Thyroid gland (tissue), 4 donors: ENCODE measurements around the gene RAB35. TPM values are rescaled to one million over a fixed set of nuclear protein-coding genes. Genes with fewer than 3 reads are reported as not detected.

ENCODE experiments used
- DNase-seq, 2 donors: peaks; one replicate each; pipeline ENCODE4 v3.0.0-alpha.2; 2019
- H3K27ac ChIP-seq, 3 donors: fragments of 200-600 bp; sonication (generic); 1 replicate in 2 of 3; 2 replicates in 1 of 3; pipeline ENCODE4 v1.5.1; 2016 to 2019; ENCODE audit warnings: mild to moderate bottlenecking in 1 of 3, moderate library complexity in 1 of 3
- H3K27me3 ChIP-seq: fragments of 200-600 bp; sonication (generic); one replicate; pipeline ENCODE4 v1.5.1; 2019
- H3K36me3 ChIP-seq, 2 donors: fragments of 200-600 bp; sonication (generic); one replicate each; pipeline ENCODE4 v1.5.1; 2016 to 2019
- H3K4me1 ChIP-seq, 2 donors: fragments of 200-600 bp; sonication (generic); one replicate each; pipeline ENCODE4 v1.5.1; 2017 to 2019
- H3K4me3 ChIP-seq, 3 donors: fragments of 200-600 bp; sonication (generic); replicated peaks in 1 of 3; 1 replicate in 2 of 3; 2 replicates in 1 of 3; pipeline ENCODE4 v1.5.1; 2016; ENCODE audit warnings: mild to moderate bottlenecking in 1 of 3
- H3K9me3 ChIP-seq: fragments of 200-600 bp; sonication (generic); one replicate; pipeline ENCODE4 v1.5.1; 2017
- POLR2A ChIP-seq, 2 donors: fragments of 450-650 bp; IDR thresholded peaks; one replicate each; pipeline ENCODE4 v1.6.1; 2017; ENCODE audit warnings: antibody characterized with exemption in 2 of 2, mild to moderate bottlenecking in 2 of 2, moderate library complexity in 1 of 2
- WGBS, 2 donors: methylation state at CpG; one replicate each; pipeline ENCODE4 v1.1.5; 2017; 5-methylcytosine and 5-hydroxymethylcytosine counted together
- intact Hi-C: fragments of 100-400 bp; cut with DNase I; formaldehyde crosslinking; loops from one replicate; pipeline ENCODE4 v1.15.1; 2023
- total RNA-seq, 4 donors: library from RNA; depleted of rRNA; stranded (reverse); fragments of >200 nt; gene quantifications; one replicate each; pipeline ENCODE4 v1.2.3, GENCODE V29; 2016
- TF ChIP-seq, protein P1 (sequence below), 6 experiments: fragments of 200-600 bp in 3 of 6; fragments of 450-650 bp in 3 of 6; sonication (generic) in 3 of 6; IDR thresholded peaks; one replicate each; pipeline ENCODE4 v1.5.1; 2016 to 2019; ENCODE audit warnings: antibody characterized with exemption in 6 of 6, mild to moderate bottlenecking in 2 of 6, inconsistent platforms in 1 of 6, moderate library complexity in 1 of 6

The RAB35 gene
- total RNA-seq, 4 donors from 2014 or later: 14.9 to 19.9 (median 17.4) TPM

DNA sequence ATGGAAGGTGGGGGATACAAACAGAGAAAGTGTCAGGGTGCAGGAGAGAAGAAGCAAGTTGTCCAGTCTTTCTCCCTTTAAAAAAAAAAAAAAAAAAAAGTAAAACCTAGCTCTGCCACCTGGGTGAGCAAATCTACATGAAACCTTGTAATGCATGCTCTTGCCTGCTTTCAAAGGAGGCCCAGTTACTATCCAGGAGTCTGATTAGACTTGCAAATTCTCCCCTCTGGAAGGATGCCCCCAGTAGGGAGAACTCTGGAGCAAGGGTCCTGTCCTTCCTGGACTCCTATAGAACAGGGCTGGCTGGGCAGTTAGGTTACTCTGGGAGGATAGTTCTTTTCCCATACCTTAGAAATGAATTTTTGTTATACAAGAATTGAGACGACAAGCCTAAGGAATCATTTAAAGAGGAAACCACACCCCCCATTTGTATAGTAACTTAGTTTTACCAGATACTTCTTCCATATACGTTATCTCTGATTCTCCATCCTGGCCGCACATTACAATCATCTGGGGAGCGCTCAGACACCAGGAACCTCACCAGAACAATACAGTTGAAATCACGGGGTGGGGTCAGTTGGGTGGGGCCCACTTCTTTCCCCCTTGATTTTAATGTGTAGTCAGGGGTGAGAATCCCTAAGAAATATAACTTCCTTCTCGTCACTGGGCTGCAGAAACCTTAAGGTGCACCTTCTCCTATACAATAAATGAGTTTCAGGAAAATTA lies 30.5 kb downstream of the RAB35 start:
- no peak for DNase-seq
- H3K27ac ChIP-seq: peak overlapping the region; percentile 78 to 89 (median 83)
- intact Hi-C loops: loop anchor here (5.0 kb wide), 1 partner anchor 99 kb away; the partner anchor contains the start of gene BICDL1
- peaks cover 14% of the 10 kb centered on the region in 2 donors for H3K4me1 ChIP-seq
- WGBS, 2 donors: 65 to 80% methylated on average over 6 of the region's 6 CpGs
- H3K4me3 ChIP-seq: no peak overlapping the region
- H3K36me3 ChIP-seq: no peaks in the 10 kb centered on the region
- H3K27me3 ChIP-seq: no peaks in the 10 kb centered on the region
- no peak for TF ChIP-seq POLR2A (IDR thresholded peaks at IDR 0.05)
- TF ChIP-seq, protein P1, sequence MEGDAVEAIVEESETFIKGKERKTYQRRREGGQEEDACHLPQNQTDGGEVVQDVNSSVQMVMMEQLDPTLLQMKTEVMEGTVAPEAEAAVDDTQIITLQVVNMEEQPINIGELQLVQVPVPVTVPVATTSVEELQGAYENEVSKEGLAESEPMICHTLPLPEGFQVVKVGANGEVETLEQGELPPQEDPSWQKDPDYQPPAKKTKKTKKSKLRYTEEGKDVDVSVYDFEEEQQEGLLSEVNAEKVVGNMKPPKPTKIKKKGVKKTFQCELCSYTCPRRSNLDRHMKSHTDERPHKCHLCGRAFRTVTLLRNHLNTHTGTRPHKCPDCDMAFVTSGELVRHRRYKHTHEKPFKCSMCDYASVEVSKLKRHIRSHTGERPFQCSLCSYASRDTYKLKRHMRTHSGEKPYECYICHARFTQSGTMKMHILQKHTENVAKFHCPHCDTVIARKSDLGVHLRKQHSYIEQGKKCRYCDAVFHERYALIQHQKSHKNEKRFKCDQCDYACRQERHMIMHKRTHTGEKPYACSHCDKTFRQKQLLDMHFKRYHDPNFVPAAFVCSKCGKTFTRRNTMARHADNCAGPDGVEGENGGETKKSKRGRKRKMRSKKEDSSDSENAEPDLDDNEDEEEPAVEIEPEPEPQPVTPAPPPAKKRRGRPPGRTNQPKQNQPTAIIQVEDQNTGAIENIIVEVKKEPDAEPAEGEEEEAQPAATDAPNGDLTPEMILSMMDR (IDR thresholded peaks at IDR 0.05): no peak
- no peaks in the 10 kb centered on the region for H3K9me3 ChIP-seq

DNA sequence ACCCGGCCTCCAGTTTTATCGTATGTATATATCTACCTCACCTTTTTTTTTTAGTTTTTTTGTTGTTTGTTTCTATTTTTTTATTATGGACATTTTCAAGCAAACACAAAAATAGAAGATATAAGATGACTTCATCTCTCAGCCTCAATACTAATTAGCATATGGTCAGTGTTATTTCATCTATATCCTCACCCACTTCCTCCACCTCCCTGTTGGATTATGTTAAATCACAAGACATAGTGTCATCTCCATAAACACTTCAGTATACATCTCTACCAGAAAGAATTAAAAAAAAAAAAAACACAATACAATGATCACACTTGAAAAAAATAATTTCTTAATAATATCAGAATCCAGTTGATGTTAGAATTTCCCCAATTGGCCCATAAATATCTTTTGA lies 34.9 kb downstream of the RAB35 start:
- intact Hi-C loops: no loop called here
- H3K4me1 ChIP-seq: peaks cover 4% of the 10 kb centered on the region in 2 donors
- H3K27ac ChIP-seq: no peak overlapping the region
- no peaks in the 10 kb centered on the region for H3K27me3 ChIP-seq
- WGBS, 2 donors: 97% methylated on average over 2 of the region's 2 CpGs
- no peak for DNase-seq
- TF ChIP-seq, protein P1 (IDR thresholded peaks at IDR 0.05): no peak
- TF ChIP-seq POLR2A (IDR thresholded peaks at IDR 0.05): no peak
- no peak overlapping the region for H3K4me3 ChIP-seq
- no peaks in the 10 kb centered on the region for H3K36me3 ChIP-seq
- no peaks in the 10 kb centered on the region for H3K9me3 ChIP-seq

DNA sequence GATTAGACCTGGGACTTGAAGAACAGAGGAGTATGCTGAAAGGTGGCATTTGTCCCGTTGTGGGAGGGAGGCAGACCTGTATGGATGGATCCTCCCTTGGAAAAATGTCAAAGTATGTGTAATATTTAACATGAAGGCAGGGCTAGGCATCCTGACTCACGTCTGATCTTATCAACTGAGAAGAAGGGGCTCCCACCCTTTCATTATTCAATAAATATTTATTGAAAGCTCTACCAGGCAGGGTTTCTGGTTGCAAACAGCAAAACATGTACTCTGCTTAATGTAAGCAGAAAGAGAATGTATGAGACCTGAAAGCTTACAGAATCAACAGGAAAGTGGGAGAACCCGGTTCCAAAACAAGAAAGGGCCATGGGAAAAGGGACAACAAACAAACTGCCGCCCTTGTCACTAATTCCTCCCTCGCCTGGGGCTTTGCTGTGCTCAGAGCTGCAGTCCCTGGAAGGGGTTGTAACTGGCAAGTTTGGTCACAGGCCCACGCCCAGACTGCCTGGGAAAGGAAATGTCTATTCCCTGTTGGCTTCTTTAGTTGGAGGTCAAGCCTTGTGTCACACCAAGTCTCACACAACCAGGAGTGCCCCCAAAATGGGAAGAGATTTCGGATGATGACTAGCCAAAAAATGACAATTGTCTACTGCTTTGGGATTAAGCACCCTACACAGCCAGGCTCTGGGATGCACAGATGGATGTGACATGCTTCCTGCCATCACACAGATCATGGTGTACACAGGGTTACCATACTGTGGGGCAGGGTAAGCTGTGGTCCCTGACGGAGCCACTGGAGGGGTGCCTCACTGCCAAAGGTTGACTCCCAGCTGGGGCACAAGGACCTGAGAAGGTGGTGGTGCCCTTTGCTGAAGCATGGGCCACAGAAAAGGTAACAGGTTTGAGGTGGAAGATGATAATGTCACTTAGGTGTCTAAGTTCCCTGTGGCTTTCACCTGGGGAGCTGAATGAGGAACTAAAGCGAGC lies 36.8 kb downstream of the RAB35 start:
- Histone ChIP-seq H3K27ac (no peak overlapping the region), H3K4me1 (no peaks in the 10 kb centered on the region), H3K4me3 (no peak overlapping the region), H3K27me3 (no peaks in the 10 kb centered on the region), H3K9me3 (no peaks in the 10 kb centered on the region), H3K36me3 (no peaks in the 10 kb centered on the region)
- WGBS, 2 donors: 75% methylated on average over 9 of the region's 9 CpGs
- intact Hi-C loops: no loop called here
- no peak for DNase-seq
- TF ChIP-seq POLR2A (IDR thresholded peaks at IDR 0.05): no peak
- TF ChIP-seq, protein P1 (IDR thresholded peaks at IDR 0.05): no peak

DNA sequence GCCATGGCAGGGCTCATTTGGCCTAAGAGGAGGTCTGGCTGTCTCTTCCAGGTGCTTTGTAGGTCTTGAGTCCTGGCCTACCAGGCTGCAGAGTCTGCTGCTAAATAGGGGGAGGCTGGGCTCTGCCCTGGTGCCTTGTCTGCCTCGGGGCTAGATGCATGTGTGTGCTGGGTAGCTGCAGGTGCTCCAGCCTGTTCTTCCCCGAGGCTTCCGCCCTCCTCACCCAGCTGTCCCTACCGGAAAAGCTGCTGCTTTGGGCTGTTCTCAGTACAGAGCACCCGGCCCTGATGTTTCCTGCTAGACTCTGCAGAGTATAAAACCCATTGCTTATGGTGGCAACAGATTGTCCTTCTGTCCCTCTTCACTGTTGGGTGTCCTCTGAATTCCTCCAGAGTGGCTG lies 37.7 kb downstream of the RAB35 start:
- Histone ChIP-seq H3K36me3 (no peaks in the 10 kb centered on the region), H3K27ac (no peak overlapping the region), H3K4me1 (no peaks in the 10 kb centered on the region), H3K9me3 (no peaks in the 10 kb centered on the region), H3K4me3 (no peak overlapping the region), H3K27me3 (no peaks in the 10 kb centered on the region)
- DNase-seq: no peak
- TF ChIP-seq, protein P1 (IDR thresholded peaks at IDR 0.05): no peak
- no peak for TF ChIP-seq POLR2A (IDR thresholded peaks at IDR 0.05)
- 68 to 75% methylated on average over 5 of the region's 5 CpGs for WGBS, 2 donors
- intact Hi-C loops: no loop called here
